ENCODE measurements around the gene ARHGAP9.
"Not testable (repeated sequence)": the region's sequence is repeated elsewhere in the genome, so short reads cannot be mapped to it uniquely, and the experiment has no call there.

Gene ARHGAP9

DNA sequence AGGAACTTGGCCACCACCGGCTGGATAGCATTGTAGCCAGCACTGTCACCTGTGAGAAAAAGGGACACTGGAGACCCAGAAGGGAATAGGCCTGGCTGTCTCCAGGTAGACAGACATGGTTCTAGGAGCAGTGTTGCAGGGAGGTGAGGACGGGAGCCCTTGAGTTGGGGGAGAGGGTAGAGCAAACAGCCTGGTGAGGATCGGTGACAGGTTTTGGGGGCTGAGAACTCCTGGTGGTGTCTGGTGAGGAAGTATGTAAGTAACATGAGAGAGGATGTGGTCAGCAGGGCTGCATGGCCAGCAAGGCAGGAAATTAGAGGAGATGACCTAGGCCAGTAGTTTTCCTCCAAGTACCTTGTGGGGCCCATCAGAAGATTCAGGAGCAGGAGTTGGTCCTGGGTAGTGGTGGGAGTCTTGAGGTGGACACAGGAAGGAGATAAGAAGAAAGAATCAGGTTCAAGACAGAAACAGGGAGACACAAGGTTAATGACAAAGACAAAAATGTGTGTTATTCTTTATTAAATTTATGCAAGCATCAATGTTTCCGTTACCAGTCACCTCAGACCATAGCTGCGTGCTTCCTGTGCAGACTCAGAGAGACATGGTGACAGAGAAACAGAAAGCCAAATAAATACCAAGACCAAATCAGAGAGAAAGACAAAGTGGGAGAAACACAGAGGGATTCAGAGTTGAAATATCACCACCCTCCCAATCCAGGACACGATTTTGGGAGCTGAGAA, at the start of gene ARHGAP9:
Gene ARHGAP9, minus strand, starts transcription at position 491 of the 740 bp plus-strand sequence. Its CDS starts 460 bp downstream, at position 31.
- DNase-seq (ENCODE audit: low spot score), result no peak

DNA sequence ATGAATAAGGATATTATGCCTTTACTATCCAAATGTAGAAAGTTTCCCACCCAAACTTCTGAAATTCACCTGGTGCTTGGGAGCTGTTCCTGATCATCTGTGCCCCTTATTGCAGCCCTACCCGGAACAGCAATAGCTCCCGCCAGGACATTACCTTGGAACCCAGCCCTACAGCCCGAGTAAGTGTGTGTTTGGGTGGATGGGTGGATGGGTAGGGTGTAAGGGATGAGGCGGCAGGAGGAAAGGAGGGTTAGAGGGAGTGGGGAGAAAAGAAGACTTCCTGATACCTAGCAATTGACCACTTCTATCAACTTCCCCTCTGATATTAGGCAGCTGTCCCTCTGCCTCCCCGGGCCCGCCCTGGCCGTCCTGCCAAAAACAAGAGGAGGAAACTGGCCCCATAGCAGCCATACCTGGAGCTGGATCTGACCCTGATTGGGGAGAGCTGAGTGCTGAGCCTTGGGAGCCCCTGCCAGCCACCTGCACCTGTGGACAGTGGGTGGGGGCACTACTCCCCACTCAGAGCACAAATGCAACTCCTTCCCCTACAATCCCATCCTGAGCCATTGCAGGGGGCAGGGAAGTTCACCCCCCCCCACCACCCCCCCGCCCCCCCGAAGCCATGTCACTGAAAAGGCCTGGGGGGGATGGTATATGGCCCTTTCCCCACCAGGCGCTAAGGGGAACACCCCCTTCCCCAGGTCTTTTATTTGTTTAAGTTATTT, 49.3 kb upstream of the ARHGAP9 start:
- no peak for DNase-seq (ENCODE audit: low spot score)

DNA sequence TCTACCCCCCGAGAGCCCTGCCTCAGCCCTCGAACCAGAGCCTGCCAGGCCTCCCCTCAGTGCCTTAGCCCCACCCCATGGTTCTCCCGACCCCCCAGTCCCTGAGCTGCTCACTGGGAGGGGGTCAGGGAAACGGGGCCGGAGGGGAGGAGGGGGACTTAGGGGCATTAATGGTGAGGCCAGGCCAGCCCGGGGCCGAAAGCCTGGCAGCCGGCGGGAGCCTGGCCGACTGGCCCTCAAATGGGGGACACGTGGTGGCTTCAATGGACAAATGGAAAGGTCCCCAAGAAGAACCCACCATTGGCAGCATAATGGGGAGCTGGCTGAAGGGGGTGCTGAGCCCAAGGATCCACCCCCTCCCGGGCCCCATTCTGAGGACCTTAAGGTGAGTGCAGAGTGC, 48.5 kb upstream of the ARHGAP9 start:
- no peak for DNase-seq (ENCODE audit: low spot score)

DNA sequence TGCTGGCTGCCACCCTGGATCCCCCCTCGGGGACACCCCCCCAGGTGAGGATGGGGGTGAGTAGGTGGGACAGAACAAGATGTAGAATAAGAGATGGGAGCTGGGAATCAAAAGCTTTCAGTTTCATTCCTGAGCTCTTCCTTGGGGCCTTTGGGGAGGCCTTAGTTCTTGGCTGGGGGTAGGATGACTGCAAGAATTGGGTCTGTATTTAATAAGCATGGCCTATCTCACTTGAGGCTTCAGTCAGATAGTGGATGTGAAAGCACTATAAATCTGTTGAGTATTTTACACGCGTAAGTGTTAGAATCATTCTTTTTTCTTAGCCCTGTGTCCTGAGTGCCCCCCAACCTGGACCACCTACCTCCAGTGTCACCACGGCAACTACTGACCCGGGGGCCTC, 47.5 kb upstream of the ARHGAP9 start:
- DNase-seq (ENCODE audit: low spot score), result no peak

DNA sequence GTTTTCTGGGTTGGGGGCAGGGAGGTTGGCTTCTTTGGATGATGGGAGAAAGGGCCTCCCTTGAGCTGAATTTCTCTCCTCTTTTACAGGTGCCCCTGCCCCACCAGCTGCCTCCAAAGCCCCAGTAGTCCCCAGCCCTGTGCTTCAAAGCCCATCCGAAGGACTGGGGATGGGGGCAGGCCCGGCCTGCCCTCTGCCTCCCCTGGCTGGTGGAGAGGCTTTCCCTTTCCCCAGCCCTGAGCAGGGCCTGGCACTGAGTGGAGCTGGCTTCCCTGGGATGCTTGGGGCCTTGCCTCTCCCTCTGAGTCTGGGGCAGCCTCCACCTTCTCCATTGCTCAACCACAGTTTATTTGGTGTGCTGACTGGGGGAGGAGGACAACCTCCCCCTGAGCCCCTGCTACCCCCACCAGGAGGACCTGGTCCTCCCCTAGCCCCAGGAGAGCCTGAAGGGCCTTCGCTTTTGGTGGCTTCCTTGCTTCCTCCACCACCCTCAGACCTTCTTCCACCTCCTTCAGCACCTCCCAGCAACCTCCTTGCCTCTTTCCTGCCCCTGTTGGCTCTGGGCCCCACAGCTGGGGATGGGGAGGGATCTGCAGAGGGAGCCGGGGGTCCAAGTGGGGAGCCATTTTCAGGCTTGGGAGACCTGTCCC, 46.9 kb upstream of the ARHGAP9 start:
- no peak for DNase-seq (ENCODE audit: low spot score)

DNA sequence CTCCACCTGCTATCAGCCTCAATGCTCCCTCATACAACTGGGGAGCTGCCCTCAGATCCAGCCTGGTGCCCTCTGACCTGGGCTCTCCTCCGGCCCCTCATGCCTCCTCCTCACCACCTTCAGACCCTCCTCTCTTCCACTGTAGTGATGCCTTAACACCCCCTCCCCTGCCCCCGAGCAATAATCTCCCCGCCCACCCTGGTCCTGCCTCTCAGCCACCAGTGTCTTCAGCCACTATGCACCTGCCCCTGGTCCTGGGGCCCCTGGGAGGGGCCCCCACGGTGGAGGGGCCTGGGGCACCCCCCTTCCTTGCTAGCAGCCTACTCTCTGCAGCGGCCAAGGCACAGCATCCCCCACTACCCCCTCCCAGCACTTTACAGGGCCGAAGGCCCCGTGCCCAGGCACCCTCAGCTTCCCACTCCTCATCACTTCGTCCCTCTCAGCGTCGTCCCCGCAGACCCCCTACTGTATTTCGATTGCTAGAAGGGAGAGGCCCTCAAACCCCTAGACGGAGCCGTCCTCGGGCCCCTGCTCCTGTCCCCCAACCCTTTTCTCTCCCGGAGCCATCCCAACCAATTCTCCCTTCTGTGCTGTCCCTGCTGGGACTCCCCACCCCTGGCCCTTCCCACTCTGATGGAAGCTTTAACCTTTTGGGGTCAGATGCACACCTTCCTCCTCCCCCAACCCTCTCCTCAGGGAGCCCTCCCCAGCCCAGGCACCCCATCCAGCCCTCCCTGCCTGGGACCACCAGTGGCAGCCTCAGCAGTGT, 46.1 kb upstream of the ARHGAP9 start:
- no peak for DNase-seq (ENCODE audit: low spot score)

DNA sequence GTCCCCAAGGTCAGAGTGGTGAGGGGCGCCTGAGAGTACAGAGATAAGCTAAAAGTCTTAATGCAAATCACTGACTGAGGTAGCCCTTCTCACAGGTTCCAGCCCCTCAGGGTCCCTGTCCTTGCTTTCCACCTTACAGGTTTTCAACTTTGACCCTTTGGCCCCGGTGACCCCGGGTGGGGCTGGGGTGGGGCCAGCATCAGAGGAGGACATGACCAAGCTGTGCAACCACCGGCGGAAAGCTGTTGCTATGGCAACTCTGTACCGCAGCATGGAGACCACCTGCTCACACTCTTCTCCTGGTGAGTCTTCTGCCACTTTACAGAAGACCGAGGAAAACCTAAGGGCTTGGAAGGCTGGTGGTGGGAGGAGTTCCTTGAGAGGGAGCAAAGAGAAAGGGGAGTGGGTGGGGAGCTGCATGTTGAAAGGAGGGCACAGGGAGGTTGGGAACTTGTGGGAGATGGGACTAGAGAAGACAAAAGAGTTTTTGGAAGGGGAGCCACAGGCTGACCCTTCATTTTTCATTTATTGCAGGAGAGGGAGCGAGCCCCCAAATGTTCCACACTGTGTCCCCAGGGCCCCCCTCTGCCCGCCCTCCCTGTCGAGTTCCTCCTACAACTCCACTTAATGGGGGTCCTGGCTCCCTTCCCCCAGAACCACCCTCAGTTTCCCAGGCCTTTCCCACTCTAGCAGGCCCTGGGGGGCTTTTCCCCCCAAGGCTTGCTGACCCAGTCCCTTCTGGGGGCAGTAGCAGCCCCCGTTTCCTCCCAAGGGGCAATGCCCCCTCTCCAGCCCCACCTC, 45.3 kb upstream of the ARHGAP9 start:
- DNase-seq (ENCODE audit: low spot score), result no peak

DNA sequence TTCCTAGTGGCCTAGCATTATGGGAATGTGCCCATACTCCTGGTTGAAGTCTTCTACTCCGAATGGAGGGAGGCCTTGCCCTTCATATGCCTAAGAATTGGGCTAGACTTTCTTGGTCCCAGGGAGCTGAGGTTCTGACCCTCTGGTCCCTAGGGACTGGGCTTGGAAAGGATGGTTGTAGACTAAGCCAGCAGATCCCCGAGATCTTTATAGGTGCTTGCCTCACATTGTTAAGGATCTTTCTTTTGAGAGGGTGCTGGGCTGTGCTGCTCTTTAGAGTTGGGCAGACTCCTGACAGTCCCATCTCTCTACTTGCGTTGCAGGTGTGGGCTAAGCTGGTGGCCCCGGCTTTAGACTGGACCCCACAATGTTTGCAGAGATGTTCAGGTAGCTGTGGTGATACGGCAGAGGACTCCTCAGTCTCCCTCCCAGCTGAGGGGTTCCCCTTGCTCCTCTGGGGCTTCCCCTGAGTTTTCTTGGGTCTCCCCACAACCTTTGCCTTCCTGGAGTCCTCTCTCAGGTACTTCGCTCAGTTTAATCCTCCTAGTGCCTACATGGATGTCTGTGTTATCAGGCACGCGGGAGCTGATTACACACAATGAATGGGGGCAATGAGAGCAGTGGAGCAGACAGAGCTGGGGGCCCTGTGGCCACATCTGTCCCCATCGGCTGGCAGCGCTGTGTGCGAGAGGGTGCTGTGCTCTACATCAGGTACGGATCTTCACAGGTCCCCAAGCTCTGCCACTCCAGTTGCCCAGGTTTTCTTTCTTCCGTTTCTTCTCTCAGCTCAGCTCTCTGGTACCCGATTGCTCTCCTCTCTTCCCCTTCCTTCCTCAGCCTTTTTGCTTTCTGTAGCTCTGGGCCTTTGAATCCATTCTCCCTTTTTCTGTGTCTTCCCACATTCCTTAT, 44.3 kb upstream of the ARHGAP9 start:
- no peak for DNase-seq (ENCODE audit: low spot score)

DNA sequence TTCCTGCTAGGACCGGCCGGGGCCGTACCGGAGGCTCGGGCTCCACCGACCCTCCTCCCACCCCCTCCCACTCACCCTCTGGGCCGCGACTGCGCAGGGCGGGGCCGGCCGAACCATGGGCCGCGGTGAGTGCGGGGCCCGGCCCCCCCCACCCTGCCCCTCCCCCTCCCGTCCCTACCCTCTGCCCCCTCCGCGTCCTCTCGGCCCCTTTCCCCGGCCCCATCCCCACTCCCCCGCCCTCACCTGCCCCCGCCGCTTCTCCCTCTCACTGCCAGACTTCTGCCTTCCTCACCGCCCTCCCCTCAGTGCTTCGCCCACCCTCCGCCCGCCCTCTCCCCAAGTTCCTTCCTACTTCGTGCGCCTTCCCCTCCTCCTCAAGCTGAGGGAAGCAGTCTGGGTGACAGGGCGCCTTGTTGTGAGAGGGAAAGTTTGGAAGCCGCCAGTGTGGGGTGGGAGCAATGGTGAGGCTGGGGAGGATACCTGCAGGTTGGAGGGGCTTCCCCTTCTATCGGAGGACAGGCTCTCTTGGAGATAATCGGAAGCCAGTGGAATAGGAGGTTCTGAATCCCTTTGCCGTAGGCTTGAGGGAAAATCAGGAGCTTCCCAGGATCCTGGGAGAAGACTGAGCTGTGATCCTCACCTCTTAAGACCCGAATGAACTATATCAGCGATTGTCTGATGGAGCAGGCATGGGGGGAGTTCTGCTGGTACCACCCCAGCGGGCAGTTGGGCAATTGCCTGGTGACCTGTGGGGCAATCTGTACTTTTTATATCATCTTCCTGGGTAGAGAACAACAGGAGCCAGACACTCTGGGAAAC, 43.4 kb upstream of the ARHGAP9 start:
- DNase-seq (ENCODE audit: low spot score), result peak; percentile 46

DNA sequence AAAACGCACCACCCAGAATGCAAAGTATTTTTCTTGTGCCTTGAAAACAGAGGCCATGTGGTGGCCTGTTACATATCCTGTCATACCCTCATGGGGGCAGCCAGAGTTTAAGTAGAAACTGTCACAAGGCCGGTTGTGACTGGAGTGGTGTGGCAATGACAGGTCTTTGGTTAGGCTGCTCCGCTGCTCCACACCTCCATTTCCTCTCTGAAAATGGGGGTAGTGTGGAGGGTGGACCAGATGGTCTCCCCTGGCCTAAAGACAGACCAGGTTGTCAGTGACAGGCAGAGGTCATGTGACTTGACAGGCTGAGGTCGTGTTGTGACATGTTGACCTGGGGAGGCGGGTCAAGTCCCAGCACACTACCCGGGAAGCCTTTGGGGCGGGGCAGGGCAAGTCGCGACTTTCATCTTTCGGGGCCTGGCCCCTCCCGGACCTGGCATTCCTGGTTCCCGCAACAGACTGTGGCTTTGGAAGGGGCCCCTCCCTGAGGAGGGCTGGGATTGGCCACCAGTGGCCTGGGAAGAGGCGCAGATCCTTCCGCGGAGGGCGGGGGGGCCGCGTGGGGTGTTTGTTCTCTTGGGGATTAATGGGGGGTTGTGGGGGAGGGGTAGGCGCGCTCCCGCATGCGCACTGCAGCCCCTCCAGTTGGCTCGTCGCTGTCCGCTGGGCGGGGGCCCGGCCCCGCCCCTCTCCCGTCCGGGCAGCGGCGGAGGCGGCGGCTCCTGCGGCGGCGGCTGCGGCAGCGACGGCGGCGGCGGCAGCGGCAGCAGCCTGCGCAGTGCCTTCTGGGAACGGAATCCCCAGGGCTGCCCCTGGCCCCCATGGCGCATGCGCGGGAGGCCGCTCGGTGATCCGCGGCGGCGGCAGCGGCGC, 42.6 kb upstream of the ARHGAP9 start, which contains the start of gene MBD6:
Gene MBD6, plus strand, starts transcription at position 814 of the 876 bp plus-strand sequence. CDS start 1,480 bp downstream, outside the sequence.
- DNase-seq (ENCODE audit: low spot score), result peak; percentile 91

DNA sequence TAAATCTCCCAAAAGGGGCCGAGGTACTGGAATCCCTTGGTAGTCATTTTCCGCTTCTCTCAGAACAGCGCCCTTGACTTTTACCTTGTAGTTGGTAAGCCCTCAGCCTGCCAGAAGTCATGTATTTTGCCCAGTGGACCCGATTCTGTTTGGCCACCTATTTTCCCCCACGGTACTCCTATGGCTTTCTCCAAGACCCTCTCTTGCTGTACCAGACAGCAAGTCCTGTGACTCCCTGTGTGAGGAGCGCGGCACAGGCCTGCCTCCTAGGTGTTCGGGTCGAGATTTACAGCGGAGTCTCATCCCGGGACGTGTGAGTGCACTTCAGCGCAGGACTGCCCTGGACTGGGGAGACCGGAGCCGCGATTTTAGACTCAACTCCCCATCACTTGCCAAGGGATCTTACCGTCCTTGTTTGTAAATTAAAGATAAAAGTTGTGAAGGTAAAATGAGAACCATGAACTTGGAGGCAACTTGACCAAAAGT, 41.9 kb upstream of the ARHGAP9 start:
- DNase-seq (ENCODE audit: low spot score), result peak; percentile 57

DNA sequence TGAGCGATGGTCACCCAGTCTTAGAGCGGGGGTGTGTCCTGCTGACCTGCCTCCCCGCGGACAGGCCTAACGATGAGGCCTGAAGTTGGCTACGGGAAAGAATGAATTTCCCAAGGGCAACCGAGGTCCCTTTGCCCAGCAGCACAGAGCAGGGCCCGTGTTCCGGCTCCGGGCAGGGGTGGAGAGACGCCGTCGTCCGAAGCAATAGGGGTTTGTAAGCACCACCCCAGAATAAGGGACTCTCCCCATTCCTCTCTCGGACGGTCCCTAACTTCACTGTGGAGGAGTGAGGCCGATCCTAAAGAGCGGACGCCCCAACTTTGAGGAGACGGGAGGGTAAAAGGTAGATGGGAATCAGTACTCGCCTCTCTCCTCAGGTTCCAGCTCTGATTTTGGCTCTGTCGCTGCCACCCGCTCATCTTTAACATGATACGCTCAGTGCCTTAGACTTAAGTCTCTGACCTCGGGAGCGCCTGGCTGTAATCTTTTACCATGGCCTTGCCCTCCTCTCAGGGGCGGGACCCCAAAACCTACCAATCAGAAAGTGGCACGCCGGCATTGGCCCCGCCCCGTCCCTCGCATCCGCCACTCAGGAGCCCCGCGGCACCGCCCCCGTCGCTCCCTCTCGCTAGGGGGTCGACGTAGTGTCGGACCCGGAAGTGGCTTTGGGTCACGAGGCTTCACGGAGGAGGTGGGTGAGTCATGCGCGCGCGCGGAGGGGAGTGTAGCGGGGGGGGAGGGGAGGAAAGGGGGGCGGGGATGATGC, 40.6 kb upstream of the ARHGAP9 start, which contains the start of gene DDIT3:
Gene DDIT3, minus strand, starts transcription at position 462 of the 766 bp plus-strand sequence. CDS start 3,108 bp downstream, outside the sequence.
- peak; percentile 99 for DNase-seq (ENCODE audit: low spot score)

DNA sequence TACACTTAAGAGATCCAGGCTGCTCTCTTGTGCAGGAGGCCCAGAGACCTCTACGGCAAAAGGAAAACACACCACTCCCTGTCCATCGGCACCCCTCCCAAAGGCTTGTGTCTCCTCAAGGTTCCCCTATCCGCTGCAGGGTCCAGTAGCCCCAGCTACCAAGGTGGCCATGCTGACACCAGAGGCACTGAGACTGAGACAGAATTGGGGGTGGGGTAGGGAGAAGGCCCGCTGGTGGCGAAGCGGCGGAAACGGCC, 40.1 kb upstream of the ARHGAP9 start:
- no peak for DNase-seq (ENCODE audit: low spot score)

DNA sequence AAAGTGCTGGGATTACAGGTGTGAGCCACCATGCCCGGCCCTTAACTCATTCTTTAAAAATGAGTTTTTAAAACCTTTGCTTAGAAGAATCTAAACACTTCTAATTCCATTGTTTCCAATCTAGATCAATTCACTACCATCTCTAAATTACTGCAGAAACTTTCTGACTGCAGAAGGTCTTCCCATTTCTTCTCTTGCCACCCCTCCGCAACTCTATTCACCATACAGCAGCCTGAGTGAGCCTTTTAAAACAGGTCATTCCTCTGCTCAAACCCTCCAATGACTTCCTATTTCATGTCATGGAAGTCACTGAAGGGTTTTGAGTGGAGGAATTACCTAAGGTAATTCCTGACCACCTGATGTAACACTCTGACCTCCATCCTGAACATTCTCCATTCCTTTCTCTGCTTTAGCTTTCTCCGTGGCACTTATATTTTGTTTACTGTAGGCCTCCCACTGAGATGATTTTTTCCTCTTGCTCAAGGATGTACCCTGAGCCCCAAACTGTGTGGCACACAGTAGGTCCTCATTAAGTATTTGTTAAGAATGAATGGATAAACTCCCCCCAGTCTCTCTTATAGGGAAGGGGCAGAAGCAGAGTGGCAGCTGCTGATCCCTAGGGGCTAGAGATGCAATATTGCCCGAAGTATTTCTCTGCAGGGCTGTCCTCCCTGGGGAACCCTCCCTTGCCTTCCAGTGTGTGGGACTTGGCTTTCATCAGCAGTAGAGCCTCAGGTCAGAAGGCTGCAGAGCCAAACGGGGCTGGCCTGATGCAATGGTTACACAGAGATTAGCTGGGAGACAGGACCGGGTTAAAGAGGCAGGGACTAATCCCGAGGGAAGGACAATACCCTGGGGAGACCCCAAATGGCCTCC, 39.5 kb upstream of the ARHGAP9 start:
- DNase-seq (ENCODE audit: low spot score), result peak; percentile 32

DNA sequence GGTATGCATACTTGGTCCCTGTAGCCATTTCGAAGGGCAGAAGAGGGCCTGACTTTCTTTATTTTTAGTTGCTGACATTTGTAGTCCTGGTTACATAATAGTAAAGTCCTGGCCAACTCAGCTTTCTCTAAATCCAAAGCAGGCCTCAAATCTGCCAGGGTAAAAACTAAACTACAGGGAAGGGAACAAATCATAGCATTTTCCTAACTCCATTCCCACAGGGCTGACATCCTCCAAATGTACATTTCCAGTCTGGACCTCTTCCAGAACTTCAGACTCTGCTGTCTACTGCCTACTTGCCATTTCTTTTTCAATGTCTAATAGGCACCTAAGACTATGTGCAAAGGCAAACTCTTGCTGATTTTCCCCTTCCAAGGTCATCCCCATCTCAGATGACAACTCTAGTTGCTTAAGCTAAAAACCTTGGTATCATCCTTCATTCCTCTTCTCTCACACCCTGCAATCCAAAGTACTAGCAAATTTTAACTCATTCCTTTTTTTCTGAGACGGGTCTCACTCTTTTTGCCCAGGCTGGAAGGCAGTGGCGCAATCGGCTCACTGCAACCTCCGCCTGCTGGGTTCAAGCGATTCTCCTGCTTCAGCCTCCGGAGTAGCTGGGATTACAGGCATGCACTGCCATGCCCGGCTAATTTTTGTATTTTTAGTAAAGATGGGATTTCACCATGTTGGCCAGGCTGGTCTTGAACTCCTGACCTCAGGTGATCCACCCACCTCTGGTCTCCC, 38.7 kb upstream of the ARHGAP9 start:
- DNase-seq (ENCODE audit: low spot score), result no peak

DNA sequence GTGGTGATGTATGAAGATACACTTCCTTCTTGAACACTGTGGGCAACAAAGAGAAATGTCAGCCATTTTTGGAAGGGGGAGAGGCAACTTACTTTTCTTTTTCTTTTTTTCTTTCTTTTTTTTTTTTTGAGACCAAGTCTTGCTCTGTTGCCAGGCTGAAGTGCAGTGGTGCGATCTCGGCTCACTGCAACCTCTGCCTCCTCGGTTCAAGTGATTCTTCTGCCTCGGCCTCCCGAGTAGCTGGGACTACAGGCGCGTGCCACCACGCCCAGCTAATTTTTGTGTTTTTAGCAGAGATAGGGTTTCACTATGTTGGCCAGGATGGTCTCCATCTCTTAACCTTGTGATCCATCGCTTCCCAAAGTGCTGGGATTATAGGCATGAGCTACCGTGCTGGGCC, 38.1 kb upstream of the ARHGAP9 start:
- DNase-seq (ENCODE audit: low spot score), result not testable (repeated sequence)

Data from kidney tubule cell (primary cell).